Astrocyte of the spinal cord (primary cell): ENCODE results near the gene SERPINA1.

Source experiments
- DNase-seq: peaks from one replicate; pipeline ENCODE4 v3.0.0; 2011; ENCODE audit warnings: low read depth, low spot score
- H3K4me3 ChIP-seq: 2 replicates; pipeline ENCODE4 v1.5.1; 2011; ENCODE audit warnings: low read depth, mild to moderate bottlenecking, low read length, moderate library complexity
- CTCF ChIP-seq: IDR thresholded peaks from 2 replicates; pipeline ENCODE4 v1.5.1; 2012; ENCODE audit warnings: low read depth, mild to moderate bottlenecking, low read length, inconsistent platforms
- in situ Hi-C: cut with HindIII; loops from 2 replicates; pipeline ENCODE4 v1.10.0; 2017; ENCODE audit warnings: low sequenced_read_pairs

The SERPINA1 gene

GRCh38 chr14:94388384-94389103 lies at the start of gene SERPINA1:
TSS of gene SERPINA1 (minus strand) at chr14:94388602. CDS start at chr14:94383237, 5,365 bp downstream.
- TF ChIP-seq CTCF, result no peak
- peak; percentile 35 for DNase-seq
- in situ Hi-C loops, result no loop called here
- H3K4me3 ChIP-seq, result no peak within 1 kb of the TSS

DNA sequence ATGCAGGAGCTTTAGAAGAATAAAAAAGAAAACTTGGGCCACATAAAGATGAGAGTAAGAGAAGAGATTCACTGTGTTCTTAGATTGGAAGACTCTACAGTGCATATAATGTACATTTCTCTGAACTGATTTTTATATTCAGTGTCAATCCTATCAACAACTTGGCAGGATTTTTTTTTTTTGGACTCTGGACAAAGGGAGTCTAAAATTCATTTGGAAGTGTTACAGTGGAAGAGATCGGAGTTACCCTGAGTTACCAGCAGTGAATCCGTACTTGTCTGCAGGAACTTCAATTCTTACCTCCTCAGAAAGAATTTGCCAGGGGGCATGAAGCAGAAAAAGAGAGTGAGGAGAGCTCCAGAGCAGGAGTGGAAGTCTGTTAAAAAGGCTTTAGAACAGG lies 40.2 kb upstream of the SERPINA1 start:
- no peak for TF ChIP-seq CTCF
- no peak overlapping the region for H3K4me3 ChIP-seq
- in situ Hi-C loops, result no loop called here
- no peak for DNase-seq

GRCh38 chr14:94427016-94427613 lies 38.7 kb upstream of the SERPINA1 start:
- in situ Hi-C loops, result no loop called here
- H3K4me3 ChIP-seq, result no peak overlapping the region
- no peak for TF ChIP-seq CTCF

GRCh38 chr14:94426526-94426925 lies 38.1 kb upstream of the SERPINA1 start:
- no peak overlapping the region for H3K4me3 ChIP-seq
- no peak for DNase-seq
- in situ Hi-C loops, result no loop called here
- TF ChIP-seq CTCF, result no peak

More at GRCh38 chr14:94427016-94427613, 38.7 kb upstream of the SERPINA1 start:
- DNase-seq, result no peak

DNA sequence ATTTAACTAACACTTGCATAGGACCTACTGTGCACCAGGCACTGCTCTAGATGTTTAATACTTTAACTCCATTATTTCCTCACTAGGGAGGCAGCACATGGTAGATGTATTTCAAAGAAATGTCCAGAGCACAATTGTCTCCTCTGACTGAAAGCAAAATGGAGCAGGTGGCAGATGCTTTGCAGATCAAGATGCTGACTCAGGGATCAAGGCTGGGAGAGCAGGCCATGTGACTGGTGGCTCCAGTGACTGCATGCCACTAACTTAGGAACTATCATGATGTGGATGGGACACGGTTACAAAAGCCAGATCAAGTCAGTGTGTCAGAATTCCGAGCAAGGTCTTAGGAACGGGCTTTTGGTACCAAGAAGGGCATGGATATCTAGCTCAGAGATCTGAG lies 36.0 kb upstream of the SERPINA1 start:
- in situ Hi-C loops, result no loop called here
- DNase-seq, result no peak
- no peak overlapping the region for H3K4me3 ChIP-seq
- no peak for TF ChIP-seq CTCF

- peak; percentile 82 for TF ChIP-seq CTCF
- H3K4me3 ChIP-seq, result no peak overlapping the region
- in situ Hi-C loops, result no loop called here
- DNase-seq, result peak; percentile 74
Observed at GRCh38 chr14:94423453-94424056, 35.2 kb upstream of the SERPINA1 start.
